Neuronal stem cell (in vitro differentiated cells): Measurements from ENCODE around the gene ST8SIA6.

Experiments used
- DNase-seq: peaks from one replicate; pipeline ENCODE4 v3.0.0-alpha.2; 2013; ENCODE audit warnings: low spot score
- H2AFZ ChIP-seq: one replicate; pipeline ENCODE4 v1.6.1; 2013; ENCODE audit warnings: mild to moderate bottlenecking, low read length, inconsistent platforms
- H2AK5ac ChIP-seq: 2 replicates; pipeline ENCODE4 v1.6.1; 2013; ENCODE audit warnings: low read depth, mild to moderate bottlenecking, inconsistent platforms, low read length, moderate library complexity, mixed read lengths
- H2BK120ac ChIP-seq: 2 replicates; pipeline ENCODE4 v1.6.1; 2013; ENCODE audit warnings: low read depth, mild to moderate bottlenecking, inconsistent platforms, low read length, moderate library complexity, mixed read lengths
- H2BK12ac ChIP-seq: one replicate; pipeline ENCODE4 v1.6.1; 2013; ENCODE audit warnings: low read length, inconsistent platforms
- H2BK15ac ChIP-seq: 2 replicates; pipeline ENCODE4 v1.6.1; 2013; ENCODE audit warnings: mild to moderate bottlenecking, low read length, inconsistent platforms, mixed read lengths
- H2BK5ac ChIP-seq: one replicate; pipeline ENCODE4 v1.6.1; 2013; ENCODE audit warnings: inconsistent platforms, mild to moderate bottlenecking, low read length, moderate library complexity
- H3K14ac ChIP-seq: one replicate; pipeline ENCODE4 v1.6.1; 2013; ENCODE audit warnings: low read length, inconsistent platforms
- H3K18ac ChIP-seq: 2 replicates; pipeline ENCODE4 v1.6.1; 2013; ENCODE audit warnings: low read length, inconsistent platforms
- H3K23ac ChIP-seq: 2 replicates; pipeline ENCODE4 v1.6.1; 2013; ENCODE audit warnings: low read depth, mild to moderate bottlenecking, mixed read lengths, low read length, inconsistent platforms; ENCODE audit not compliant: poor library complexity
- H3K27ac ChIP-seq: replicated peaks from 3 replicates; pipeline ENCODE4 v1.5.1; 2013; ENCODE audit warnings: low read length, inconsistent platforms
- H3K27me3 ChIP-seq, 3 experiments: 2 replicates each; pipeline ENCODE4 v1.6.1; 2013; ENCODE audit warnings: low read length in 3 of 3, mild to moderate bottlenecking in 2 of 3, inconsistent platforms in 1 of 3, low read depth in 1 of 3, mixed read lengths in 1 of 3, moderate library complexity in 1 of 3; ENCODE audit not compliant: control insufficient read depth in 3 of 3, insufficient read depth in 3 of 3
- H3K36me3 ChIP-seq, 2 donors: replicated peaks in 1 of 2; 2 replicates each; pipeline ENCODE4 v1.6.1; 2013; ENCODE audit warnings: low read length in 2 of 2; ENCODE audit not compliant: control insufficient read depth in 2 of 2, insufficient read depth in 2 of 2
- H3K4ac ChIP-seq: 2 replicates; pipeline ENCODE4 v1.6.1; 2013; ENCODE audit warnings: inconsistent platforms, mild to moderate bottlenecking, low read length, moderate library complexity
- H3K4me1 ChIP-seq, 2 donors: 1 replicate in 1 of 2; 2 replicates in 1 of 2; pipeline ENCODE4 v1.6.1; 2013; ENCODE audit warnings: low read length in 2 of 2, low read depth in 1 of 2; ENCODE audit not compliant: control insufficient read depth in 2 of 2, insufficient read depth in 1 of 2
- H3K4me2 ChIP-seq: one replicate; pipeline ENCODE4 v1.6.1; 2013; ENCODE audit warnings: mild to moderate bottlenecking, low read length, inconsistent platforms; ENCODE audit not compliant: insufficient read depth, poor library complexity, severe bottlenecking
- H3K4me3 ChIP-seq, 2 donors: 2 replicates each; pipeline ENCODE4 v1.5.1; 2013; ENCODE audit warnings: low read length in 2 of 2, mild to moderate bottlenecking in 2 of 2, inconsistent platforms in 1 of 2, moderate library complexity in 1 of 2
- H3K79me1 ChIP-seq: one replicate; pipeline ENCODE4 v1.6.1; 2013; ENCODE audit warnings: low read depth, mild to moderate bottlenecking, inconsistent platforms, low read length, moderate library complexity
- H3K9ac ChIP-seq: one replicate; pipeline ENCODE4 v1.6.1; 2013; ENCODE audit warnings: mild to moderate bottlenecking, low read depth, low read length, inconsistent platforms; ENCODE audit not compliant: poor library complexity
- H3K9me3 ChIP-seq, 2 donors: replicated peaks in 1 of 2; 2 replicates each; pipeline versions ENCODE3 to v1.6.1; 2013; ENCODE audit warnings: low read length in 2 of 2, mild to moderate bottlenecking in 2 of 2, inconsistent platforms in 1 of 2, low read depth in 1 of 2, mixed read lengths in 1 of 2, moderate library complexity in 1 of 2; ENCODE audit not compliant: control insufficient read depth in 2 of 2, insufficient read depth in 1 of 2
- H4K8ac ChIP-seq: one replicate; pipeline ENCODE4 v1.6.1; 2013; ENCODE audit warnings: low read depth, mild to moderate bottlenecking, inconsistent platforms, low read length, moderate library complexity
- H4K91ac ChIP-seq: one replicate; pipeline ENCODE4 v1.6.1; 2013; ENCODE audit warnings: low read length, low read depth, mild to moderate bottlenecking, inconsistent platforms; ENCODE audit not compliant: poor library complexity
- WGBS, 2 donors: extraction: QIAGEN DNeasy Blood & Tissue Kit; methylation state at CpG; one replicate each; pipeline ENCODE4 v1.1.7; 2013; ENCODE audit warnings: missing lambda C conversion rate in 2 of 2, mixed read lengths in 1 of 2; ENCODE audit not compliant: insufficient read length in 2 of 2, insufficient replicate concordance in 1 of 2; ENCODE audit errors: extremely low coverage in 2 of 2; 5-methylcytosine and 5-hydroxymethylcytosine counted together

ST8SIA6 gene

GRCh38 chr10:17380888-17381287, 73.5 kb downstream of the ST8SIA6 start:
- no peak overlapping the region for H3K4me3 ChIP-seq
- H3K9me3 ChIP-seq, result no peaks in the 10 kb centered on the region
- no peak overlapping the region for H4K91ac ChIP-seq
- H3K36me3 ChIP-seq, result no peaks in the 10 kb centered on the region
- H3K27ac ChIP-seq, result no peak overlapping the region
- DNase-seq, result no peak
- H3K18ac ChIP-seq, result no peak overlapping the region
- no peak overlapping the region for H2AK5ac ChIP-seq
- H3K9ac ChIP-seq, result no peak overlapping the region
- no peak overlapping the region for H2BK15ac ChIP-seq
- H3K4ac ChIP-seq, result no peak overlapping the region
- no peak overlapping the region for H3K14ac ChIP-seq
- H2BK12ac ChIP-seq, result no peak overlapping the region
- no peak overlapping the region for H3K4me2 ChIP-seq
- no peaks in the 10 kb centered on the region for H3K4me1 ChIP-seq
- H2AFZ ChIP-seq, result no peak overlapping the region
- H2BK5ac ChIP-seq, result no peak overlapping the region
- H3K27me3 ChIP-seq, result no peaks in the 10 kb centered on the region
- H2BK120ac ChIP-seq, result no peak overlapping the region
- no peak overlapping the region for H3K23ac ChIP-seq
- no peaks in the 10 kb centered on the region for H3K79me1 ChIP-seq
- 100% methylated on average over 2 of the region's 5 CpGs; no CpG with 5 or more reads in 1 of the 2 donors for WGBS, 2 donors
- H4K8ac ChIP-seq, result no peak overlapping the region

GRCh38 chr10:17380016-17380415, 74.4 kb downstream of the ST8SIA6 start:
- H2BK12ac ChIP-seq, result no peak overlapping the region
- no CpG with 5 or more reads among the region's 1 CpG for WGBS, 2 donors

GRCh38 chr10:17379151-17379690, 75.2 kb downstream of the ST8SIA6 start:
- WGBS, 2 donors, result no CpG with 5 or more reads among the region's 6 CpGs
- no peak overlapping the region for H2AFZ ChIP-seq
- H2BK5ac ChIP-seq, result no peak overlapping the region
- H4K8ac ChIP-seq, result no peak overlapping the region
- H3K4me3 ChIP-seq, result no peak overlapping the region
- no peak overlapping the region for H3K23ac ChIP-seq
- H2AK5ac ChIP-seq, result no peak overlapping the region
- H3K4ac ChIP-seq, result no peak overlapping the region
- H2BK120ac ChIP-seq, result no peak overlapping the region
- no peak overlapping the region for H3K14ac ChIP-seq
- H2BK15ac ChIP-seq, result no peak overlapping the region
- H3K27ac ChIP-seq, result no peak overlapping the region
- H2BK12ac ChIP-seq, result no peak overlapping the region
- no peaks in the 10 kb centered on the region for H3K79me1 ChIP-seq
- H3K4me2 ChIP-seq, result no peak overlapping the region
- H3K9ac ChIP-seq, result no peak overlapping the region
- H3K4me1 ChIP-seq, result no peaks in the 10 kb centered on the region
- H4K91ac ChIP-seq, result no peak overlapping the region
- DNase-seq, result no peak
- H3K27me3 ChIP-seq, result no peaks in the 10 kb centered on the region
- H3K18ac ChIP-seq, result no peak overlapping the region
- H3K36me3 ChIP-seq, result no peaks in the 10 kb centered on the region
- H3K9me3 ChIP-seq, result no peaks in the 10 kb centered on the region

More at GRCh38 chr10:17380016-17380415, 74.4 kb downstream of the ST8SIA6 start:
- no peaks in the 10 kb centered on the region for H3K79me1 ChIP-seq
- H3K27ac ChIP-seq, result no peak overlapping the region
- DNase-seq, result no peak
- no peak overlapping the region for H2AK5ac ChIP-seq
- H3K9me3 ChIP-seq, result no peaks in the 10 kb centered on the region
- H3K4me1 ChIP-seq, result no peaks in the 10 kb centered on the region
- no peaks in the 10 kb centered on the region for H3K27me3 ChIP-seq
- H2BK15ac ChIP-seq, result no peak overlapping the region
- H2AFZ ChIP-seq, result no peak overlapping the region
- no peaks in the 10 kb centered on the region for H3K36me3 ChIP-seq
- no peak overlapping the region for H4K91ac ChIP-seq
- no peak overlapping the region for H3K23ac ChIP-seq
- H3K14ac ChIP-seq, result no peak overlapping the region
- no peak overlapping the region for H3K4ac ChIP-seq
- no peak overlapping the region for H3K4me3 ChIP-seq
- no peak overlapping the region for H3K9ac ChIP-seq
- no peak overlapping the region for H3K18ac ChIP-seq
- H2BK5ac ChIP-seq, result no peak overlapping the region
- no peak overlapping the region for H4K8ac ChIP-seq
- H3K4me2 ChIP-seq, result no peak overlapping the region
- no peak overlapping the region for H2BK120ac ChIP-seq

- no peak overlapping the region for H2BK120ac ChIP-seq
- no peak overlapping the region for H3K4me3 ChIP-seq
- H3K4me1 ChIP-seq, result no peaks in the 10 kb centered on the region
- H2BK12ac ChIP-seq, result no peak overlapping the region
- H4K91ac ChIP-seq, result no peak overlapping the region
- H3K27ac ChIP-seq, result no peak overlapping the region
- H3K23ac ChIP-seq, result no peak overlapping the region
- no peaks in the 10 kb centered on the region for H3K27me3 ChIP-seq
- no peak for DNase-seq
- no peak overlapping the region for H4K8ac ChIP-seq
- no peak overlapping the region for H2BK5ac ChIP-seq
- no peak overlapping the region for H3K14ac ChIP-seq
- WGBS, 2 donors, result no CpG with 5 or more reads among the region's 10 CpGs
- no peak overlapping the region for H2AFZ ChIP-seq
- no peaks in the 10 kb centered on the region for H3K36me3 ChIP-seq
- H3K79me1 ChIP-seq, result no peaks in the 10 kb centered on the region
- no peak overlapping the region for H3K4me2 ChIP-seq
- H3K9ac ChIP-seq, result no peak overlapping the region
- H3K9me3 ChIP-seq, result no peaks in the 10 kb centered on the region
- no peak overlapping the region for H2BK15ac ChIP-seq
- no peak overlapping the region for H3K4ac ChIP-seq
- no peak overlapping the region for H2AK5ac ChIP-seq
- no peak overlapping the region for H3K18ac ChIP-seq
Observed at GRCh38 chr10:17375936-17376584, 78.3 kb downstream of the ST8SIA6 start.
